C4-2B (cell line): ENCODE measurements around the gene ERICH6.

ENCODE experiments used
- ZFX ChIP-seq: fragments of 450-650 bp; IDR thresholded peaks from 2 replicates; pipeline ENCODE4 v1.6.1; 2017
- TF ChIP-seq, protein P1 (sequence below): fragments of 450-650 bp; conservative IDR thresholded peaks from 2 replicates; pipeline ENCODE4 v1.5.1; 2017; ENCODE audit warnings: mild to moderate bottlenecking

DNA sequence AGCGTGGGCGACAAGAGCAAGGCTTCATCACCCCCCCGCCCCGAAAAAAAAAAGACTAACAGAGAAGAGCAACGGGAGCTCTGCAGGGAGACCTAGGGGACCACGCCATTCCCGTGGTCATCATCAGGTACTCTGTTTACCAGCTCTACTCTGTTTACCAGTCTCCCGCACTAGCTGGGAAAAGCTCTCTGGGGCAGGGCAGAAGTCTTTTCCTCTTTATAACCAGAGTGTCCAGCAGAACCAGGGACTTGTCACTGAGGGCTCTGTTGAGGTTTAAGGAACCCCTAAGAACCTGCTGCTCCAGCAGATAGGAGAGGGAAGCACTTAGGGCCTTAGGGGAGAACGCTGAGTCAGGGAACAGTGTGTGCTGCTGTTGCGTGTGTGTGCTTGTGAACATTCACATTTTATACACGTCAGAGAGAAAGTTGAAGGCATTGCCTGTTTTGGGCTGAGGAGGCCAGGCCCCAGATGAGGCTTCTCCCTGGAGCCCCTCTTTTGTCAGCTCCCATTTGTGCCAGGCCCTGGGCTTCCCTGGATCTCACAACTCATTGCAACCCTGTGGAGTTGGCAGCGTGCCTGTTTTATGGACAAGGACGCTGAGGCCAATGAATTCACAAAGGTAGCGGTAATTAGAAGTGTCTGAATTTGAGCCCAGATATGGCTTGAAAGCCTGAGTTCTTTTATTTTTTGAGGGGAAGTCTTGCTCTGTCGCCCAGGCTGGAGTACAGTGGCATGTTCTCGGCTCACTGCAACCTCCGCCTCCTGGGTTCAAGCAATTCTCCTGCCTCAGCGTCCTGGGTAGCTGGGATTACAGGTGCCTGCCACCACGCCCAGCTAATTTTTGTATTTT is 24.2 kb upstream of the ERICH6 start:
- TF ChIP-seq, protein P1, sequence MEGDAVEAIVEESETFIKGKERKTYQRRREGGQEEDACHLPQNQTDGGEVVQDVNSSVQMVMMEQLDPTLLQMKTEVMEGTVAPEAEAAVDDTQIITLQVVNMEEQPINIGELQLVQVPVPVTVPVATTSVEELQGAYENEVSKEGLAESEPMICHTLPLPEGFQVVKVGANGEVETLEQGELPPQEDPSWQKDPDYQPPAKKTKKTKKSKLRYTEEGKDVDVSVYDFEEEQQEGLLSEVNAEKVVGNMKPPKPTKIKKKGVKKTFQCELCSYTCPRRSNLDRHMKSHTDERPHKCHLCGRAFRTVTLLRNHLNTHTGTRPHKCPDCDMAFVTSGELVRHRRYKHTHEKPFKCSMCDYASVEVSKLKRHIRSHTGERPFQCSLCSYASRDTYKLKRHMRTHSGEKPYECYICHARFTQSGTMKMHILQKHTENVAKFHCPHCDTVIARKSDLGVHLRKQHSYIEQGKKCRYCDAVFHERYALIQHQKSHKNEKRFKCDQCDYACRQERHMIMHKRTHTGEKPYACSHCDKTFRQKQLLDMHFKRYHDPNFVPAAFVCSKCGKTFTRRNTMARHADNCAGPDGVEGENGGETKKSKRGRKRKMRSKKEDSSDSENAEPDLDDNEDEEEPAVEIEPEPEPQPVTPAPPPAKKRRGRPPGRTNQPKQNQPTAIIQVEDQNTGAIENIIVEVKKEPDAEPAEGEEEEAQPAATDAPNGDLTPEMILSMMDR = no peak
- no peak for TF ChIP-seq ZFX
